Tongue (tissue), 2 donors: ENCODE results near the gene SLC66A3. TPM values are rescaled to one million over a fixed set of nuclear protein-coding genes. Genes with fewer than 3 reads are reported as not detected.

ENCODE experiments used
- DNase-seq: peaks from one replicate; pipeline ENCODE4 v3.0.0-alpha.2; 2015
- total RNA-seq: library from RNA; depleted of rRNA; stranded (reverse); fragments of >200 nt; gene quantifications from one replicate; pipeline ENCODE4 v1.2.3, GENCODE V29; 2014

Gene SLC66A3
- total RNA-seq, 1 donor from 2014 or later, result 16.3 TPM

DNA sequence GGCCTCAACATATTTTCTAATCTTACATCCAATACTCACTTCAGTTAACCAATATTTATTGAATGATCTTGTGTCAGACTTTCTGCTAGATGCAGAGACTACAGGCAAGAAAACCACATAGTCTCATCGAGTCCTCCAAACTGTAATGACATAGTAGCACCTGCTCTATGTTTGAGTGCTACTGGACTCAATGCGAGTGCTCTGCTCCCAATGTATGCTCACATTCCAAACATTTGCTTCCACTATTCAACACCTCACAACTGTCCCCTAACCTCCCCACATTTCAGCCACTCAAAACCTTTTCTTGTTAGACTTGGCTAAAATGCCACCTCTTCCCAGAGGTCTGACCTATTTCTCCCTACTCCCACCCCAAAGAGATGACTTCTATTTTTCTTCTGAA is 65.2 kb downstream of the SLC66A3 start:
- DNase-seq, result no peak

DNA sequence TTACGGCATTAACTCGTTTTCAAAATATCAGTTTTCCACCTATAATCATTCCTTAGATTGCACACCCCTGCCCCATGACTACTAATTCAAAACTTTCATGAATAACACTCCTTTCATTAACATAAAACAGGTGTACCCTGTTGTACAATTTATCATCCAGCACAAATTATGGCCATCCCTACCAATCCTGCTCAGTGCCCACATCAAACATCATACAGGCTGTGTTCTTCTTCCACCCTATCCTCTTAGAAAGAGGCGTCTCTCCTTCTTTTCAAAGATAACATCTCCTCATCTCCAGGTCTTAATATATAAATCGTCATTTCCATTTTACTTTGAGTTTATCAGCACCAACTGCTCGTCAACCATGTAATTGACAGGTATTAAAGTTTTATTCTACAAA is 67.6 kb downstream of the SLC66A3 start:
- DNase-seq, result no peak

DNA sequence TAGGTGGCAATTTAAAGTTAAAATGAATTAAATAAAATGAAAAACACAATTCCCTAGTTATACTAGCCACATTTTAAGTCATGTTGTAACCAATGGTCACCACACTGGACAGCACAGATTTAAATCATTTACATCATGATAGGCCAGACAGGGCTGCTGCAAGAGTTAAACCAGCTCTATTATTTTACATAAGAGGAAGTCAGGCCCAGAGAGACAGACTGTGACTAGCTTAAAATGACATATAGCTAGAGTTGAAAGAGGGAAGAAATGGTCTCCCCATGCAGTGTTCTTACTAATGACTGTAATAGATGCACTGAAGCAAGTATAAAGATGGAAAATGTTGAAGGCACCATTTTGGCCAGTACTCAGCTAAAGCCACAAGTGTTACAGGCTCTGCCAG is 69.6 kb downstream of the SLC66A3 start:
- no peak for DNase-seq

DNA sequence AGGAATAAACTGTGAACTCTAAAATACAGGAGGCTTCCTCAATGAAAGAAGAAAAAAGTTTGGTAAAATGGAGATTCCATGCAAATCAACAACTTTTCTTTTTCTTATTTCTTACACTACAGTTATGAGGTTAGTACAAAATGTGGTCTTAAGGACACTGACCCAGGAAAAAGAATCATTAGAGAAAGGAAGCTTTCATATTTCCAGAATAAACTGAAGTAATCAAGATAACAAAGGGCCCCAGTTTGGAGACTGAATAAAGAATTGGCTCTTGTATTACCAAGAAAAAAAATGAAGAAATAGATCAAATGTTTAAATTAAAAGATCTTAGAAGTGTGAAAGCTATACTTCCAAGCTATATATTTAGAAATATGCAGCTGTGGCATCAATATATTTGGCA is 72.3 kb downstream of the SLC66A3 start:
- DNase-seq, result no peak

Other genes starting within 250 kb of the SLC66A3 start
- 1.3 TPM for gene KCNF1, start 243.5 kb upstream of the SLC66A3 start, total RNA-seq
- gene ROCK2, start 189.2 kb downstream of the SLC66A3 start, total RNA-seq, result 89.4 TPM